ENCODE results near the gene PLEKHO1.
"Not testable (repeated sequence)": the region's sequence is repeated elsewhere in the genome, so short reads cannot be mapped to it uniquely, and the experiment has no call there.

Gene PLEKHO1

GRCh38 chr1:150186438-150186788, 36.7 kb downstream of the PLEKHO1 start:
- not testable (repeated sequence) for H4K91ac ChIP-seq (ENCODE audit: low read length)

GRCh38 chr1:150186789-150187559, 37.3 kb downstream of the PLEKHO1 start:
- H2BK12ac ChIP-seq (ENCODE audit: low read length in 2 of 2): no peak overlapping the region
- no peak overlapping the region for H3K4me2 ChIP-seq (ENCODE audit: low read length, poor library complexity, severe bottlenecking)
- peak overlapping the region in 1 of 2 experiments; percentile 26 for H3K18ac ChIP-seq (ENCODE audit: low read depth in 1 of 2, low read length in 2 of 2)
- peak overlapping the region; percentile 31 for H3K27ac ChIP-seq (ENCODE audit: low read length, poor library complexity, severe bottlenecking)
- peaks cover 1% of the 10 kb centered on the region for H3K4me1 ChIP-seq (ENCODE audit: control insufficient read depth, insufficient read depth, low read depth, low read length)
- no peak overlapping the region for H4K91ac ChIP-seq (ENCODE audit: low read length)
- no peak overlapping the region for H2AFZ ChIP-seq (ENCODE audit: low read depth, low read length)
- peak overlapping the region in 1 of 2 experiments; percentile 67 for H3K4me3 ChIP-seq (ENCODE audit: insufficient read depth in 1 of 2, low read depth in 1 of 2, low read length in 2 of 2)
- no peak overlapping the region for H3K4ac ChIP-seq (ENCODE audit: low read depth in 1 of 2, low read length in 2 of 2)
- H2BK120ac ChIP-seq (ENCODE audit: low read depth, low read length): peak overlapping the region; percentile 49
- H3K36me3 ChIP-seq (ENCODE audit: control insufficient read depth in 1 of 2, insufficient read depth in 2 of 2, low read depth in 1 of 2, low read length in 2 of 2): no peaks in the 10 kb centered on the region
- no peak overlapping the region for H4K8ac ChIP-seq (ENCODE audit: low read length)
- H3K23ac ChIP-seq (ENCODE audit: low read length in 2 of 2): no peak overlapping the region
- peak overlapping the region; percentile 3 for H2BK5ac ChIP-seq (ENCODE audit: low read depth, low read length, poor library complexity, severe bottlenecking)
- H2AK5ac ChIP-seq (ENCODE audit: low read length, severe bottlenecking): no peak overlapping the region
- WGBS: 26% methylated on average over 7 of the region's 10 CpGs
- H3K27me3 ChIP-seq (ENCODE audit: control insufficient read depth in 1 of 2, insufficient read depth in 1 of 2, low read length in 2 of 2): no peaks in the 10 kb centered on the region
- no peak overlapping the region for H3K14ac ChIP-seq (ENCODE audit: low read length in 2 of 2)
- DNase-seq: peak; percentile 86
- peak overlapping the region; percentile 84 for H3K9ac ChIP-seq (ENCODE audit: low read length)
- H3K9me3 ChIP-seq (ENCODE audit: control insufficient read depth, low read length): no peaks in the 10 kb centered on the region
- no peak overlapping the region for H2BK15ac ChIP-seq (ENCODE audit: low read depth, poor library complexity, severe bottlenecking)
- no peaks in the 10 kb centered on the region for H3K79me1 ChIP-seq (replicated peaks; ENCODE audit: low read length, poor library complexity, severe bottlenecking)

More at GRCh38 chr1:150186438-150186788, 36.7 kb downstream of the PLEKHO1 start:
- H4K8ac ChIP-seq (ENCODE audit: low read length); H3K18ac ChIP-seq (ENCODE audit: low read depth in 1 of 2, low read length in 2 of 2); H3K23ac ChIP-seq (ENCODE audit: low read length in 2 of 2); H3K4ac ChIP-seq (ENCODE audit: low read depth in 1 of 2, low read length in 2 of 2); H3K4me1 ChIP-seq (ENCODE audit: control insufficient read depth, insufficient read depth, low read depth, low read length); H3K14ac ChIP-seq (ENCODE audit: low read length in 2 of 2); H3K79me1 ChIP-seq (replicated peaks; ENCODE audit: low read length, poor library complexity, severe bottlenecking); H3K9me3 ChIP-seq (ENCODE audit: control insufficient read depth, low read length); H2BK5ac ChIP-seq (ENCODE audit: low read depth, low read length, poor library complexity, severe bottlenecking); H3K4me2 ChIP-seq (ENCODE audit: low read length, poor library complexity, severe bottlenecking); H2BK15ac ChIP-seq (ENCODE audit: low read depth, poor library complexity, severe bottlenecking); H3K4me3 ChIP-seq (ENCODE audit: insufficient read depth in 1 of 2, low read depth in 1 of 2, low read length in 2 of 2); H3K27me3 ChIP-seq (ENCODE audit: control insufficient read depth in 1 of 2, insufficient read depth in 1 of 2, low read length in 2 of 2); H3K36me3 ChIP-seq (ENCODE audit: control insufficient read depth in 1 of 2, insufficient read depth in 2 of 2, low read depth in 1 of 2, low read length in 2 of 2); H2BK12ac ChIP-seq (ENCODE audit: low read length in 2 of 2); H2AFZ ChIP-seq (ENCODE audit: low read depth, low read length); H2AK5ac ChIP-seq (ENCODE audit: low read length, severe bottlenecking): not testable (repeated sequence)
- Histone ChIP-seq H3K27ac (ENCODE audit: low read length, poor library complexity, severe bottlenecking) (peak overlapping the region; percentile 31), H2BK120ac (ENCODE audit: low read depth, low read length) (peak overlapping the region; percentile 49), H3K9ac (ENCODE audit: low read length) (peak overlapping the region; percentile 84)
- peak; percentile 31 for DNase-seq
- 79% methylated on average over 6 of the region's 7 CpGs for WGBS

GRCh38 chr1:150187560-150187931, 37.8 kb downstream of the PLEKHO1 start:
- 32% methylated on average over 2 of the region's 3 CpGs for WGBS
- H3K9ac ChIP-seq (ENCODE audit: low read length): peak overlapping the region; percentile 15

GRCh38 chr1:150192012-150192411, 42.3 kb downstream of the PLEKHO1 start:
- no peak overlapping the region for H4K91ac ChIP-seq (ENCODE audit: low read length)
- peak; percentile 32 for DNase-seq
- no peak overlapping the region for H3K18ac ChIP-seq (ENCODE audit: low read depth in 1 of 2, low read length in 2 of 2)
- no peak overlapping the region for H3K9ac ChIP-seq (ENCODE audit: low read length)
- H3K36me3 ChIP-seq (ENCODE audit: control insufficient read depth in 1 of 2, insufficient read depth in 2 of 2, low read depth in 1 of 2, low read length in 2 of 2): no peaks in the 10 kb centered on the region
- no peaks in the 10 kb centered on the region for H3K27me3 ChIP-seq (ENCODE audit: control insufficient read depth in 1 of 2, insufficient read depth in 1 of 2, low read length in 2 of 2)
- no peak overlapping the region for H2AFZ ChIP-seq (ENCODE audit: low read depth, low read length)
- no peak overlapping the region for H4K8ac ChIP-seq (ENCODE audit: low read length)
- no peak overlapping the region for H2BK15ac ChIP-seq (ENCODE audit: low read depth, poor library complexity, severe bottlenecking)
- H3K9me3 ChIP-seq (ENCODE audit: control insufficient read depth, low read length): no peaks in the 10 kb centered on the region
- no peak overlapping the region for H3K23ac ChIP-seq (ENCODE audit: low read length in 2 of 2)
- no peak overlapping the region for H3K14ac ChIP-seq (ENCODE audit: low read length in 2 of 2)
- peaks cover 3% of the 10 kb centered on the region for H3K4me1 ChIP-seq (ENCODE audit: control insufficient read depth, insufficient read depth, low read depth, low read length)
- H2BK12ac ChIP-seq (ENCODE audit: low read length in 2 of 2): no peak overlapping the region
- 0% methylated on average over 2 of the region's 2 CpGs for WGBS
- H3K27ac ChIP-seq (ENCODE audit: low read length, poor library complexity, severe bottlenecking): peak overlapping the region; percentile 75
- no peak overlapping the region for H3K4me3 ChIP-seq (ENCODE audit: insufficient read depth in 1 of 2, low read depth in 1 of 2, low read length in 2 of 2)
- H3K79me1 ChIP-seq (replicated peaks; ENCODE audit: low read length, poor library complexity, severe bottlenecking): no peaks in the 10 kb centered on the region
- no peak overlapping the region for H3K4me2 ChIP-seq (ENCODE audit: low read length, poor library complexity, severe bottlenecking)
- H3K4ac ChIP-seq (ENCODE audit: low read depth in 1 of 2, low read length in 2 of 2): no peak overlapping the region
- H2BK5ac ChIP-seq (ENCODE audit: low read depth, low read length, poor library complexity, severe bottlenecking): no peak overlapping the region
- no peak overlapping the region for H2AK5ac ChIP-seq (ENCODE audit: low read length, severe bottlenecking)
- no peak overlapping the region for H2BK120ac ChIP-seq (ENCODE audit: low read depth, low read length)

More at GRCh38 chr1:150187560-150187931, 37.8 kb downstream of the PLEKHO1 start:
- Histone ChIP-seq H2AK5ac (ENCODE audit: low read length, severe bottlenecking) (no peak overlapping the region), H2BK5ac (ENCODE audit: low read depth, low read length, poor library complexity, severe bottlenecking) (no peak overlapping the region), H3K4me1 (ENCODE audit: control insufficient read depth, insufficient read depth, low read depth, low read length) (peaks cover 3% of the 10 kb centered on the region), H2BK120ac (ENCODE audit: low read depth, low read length) (no peak overlapping the region), H3K9me3 (ENCODE audit: control insufficient read depth, low read length) (no peaks in the 10 kb centered on the region), H3K4me2 (ENCODE audit: low read length, poor library complexity, severe bottlenecking) (no peak overlapping the region), H2BK15ac (ENCODE audit: low read depth, poor library complexity, severe bottlenecking) (no peak overlapping the region), H3K23ac (ENCODE audit: low read length in 2 of 2) (no peak overlapping the region), H3K27ac (ENCODE audit: low read length, poor library complexity, severe bottlenecking) (no peak overlapping the region), H2AFZ (ENCODE audit: low read depth, low read length) (no peak overlapping the region), H2BK12ac (ENCODE audit: low read length in 2 of 2) (no peak overlapping the region), H3K18ac (ENCODE audit: low read depth in 1 of 2, low read length in 2 of 2) (no peak overlapping the region), H3K36me3 (ENCODE audit: control insufficient read depth in 1 of 2, insufficient read depth in 2 of 2, low read depth in 1 of 2, low read length in 2 of 2) (no peaks in the 10 kb centered on the region), H4K91ac (ENCODE audit: low read length) (no peak overlapping the region), H3K79me1 (replicated peaks; ENCODE audit: low read length, poor library complexity, severe bottlenecking) (no peaks in the 10 kb centered on the region), H4K8ac (ENCODE audit: low read length) (no peak overlapping the region), H3K27me3 (ENCODE audit: control insufficient read depth in 1 of 2, insufficient read depth in 1 of 2, low read length in 2 of 2) (no peaks in the 10 kb centered on the region), H3K14ac (ENCODE audit: low read length in 2 of 2) (no peak overlapping the region), H3K4ac (ENCODE audit: low read depth in 1 of 2, low read length in 2 of 2) (no peak overlapping the region), H3K4me3 (ENCODE audit: insufficient read depth in 1 of 2, low read depth in 1 of 2, low read length in 2 of 2) (no peak overlapping the region)
- DNase-seq: no peak

Data from mesenchymal stem cell (in vitro differentiated cells and primary cell).